Right atrium auricular region (tissue), 2 donors: Measurements from ENCODE around the gene RNF157. TPM values are rescaled to one million over a fixed set of nuclear protein-coding genes. Genes with fewer than 3 reads are reported as not detected.
"Not testable (repeated sequence)": the region's sequence is repeated elsewhere in the genome, so short reads cannot be mapped to it uniquely, and the experiment has no call there.

Experiments used
- DNase-seq: peaks from one replicate; pipeline ENCODE4 v3.0.0-alpha.2; 2019; ENCODE audit warnings: low spot score
- H3K27ac ChIP-seq, 2 donors: fragments of 200-600 bp; sonication (generic); 1 replicate in 1 of 2; 2 replicates in 1 of 2; pipeline ENCODE4 v1.5.1; 2016 to 2019
- H3K27me3 ChIP-seq, 2 donors: fragments of 200-600 bp; sonication (generic); one replicate each; pipeline versions ENCODE4 v1.5.1 to v1.6.0; 2017 to 2019
- H3K36me3 ChIP-seq: fragments of 200-600 bp; sonication (generic); one replicate; pipeline ENCODE4 v1.5.1; 2016
- H3K4me1 ChIP-seq, 2 donors: fragments of 200-600 bp; sonication (generic); one replicate each; pipeline versions ENCODE4 v1.5.1 to v1.6.0; 2017 to 2019
- H3K4me3 ChIP-seq, 2 donors: fragments of 200-600 bp; sonication (generic); 1 replicate in 1 of 2; 2 replicates in 1 of 2; pipeline ENCODE4 v1.5.1; 2017 to 2019; ENCODE audit warnings: mild to moderate bottlenecking in 1 of 2, moderate library complexity in 1 of 2
- H3K9me3 ChIP-seq, 2 donors: fragments of 200-600 bp; sonication (generic); one replicate each; pipeline ENCODE4 v1.5.1; 2019
- total RNA-seq, 2 donors: library from RNA; depleted of rRNA; stranded (reverse); fragments of >200 nt; gene quantifications; one replicate each; pipeline ENCODE4 v1.1.0, GENCODE V29; 2016
- TF ChIP-seq, protein P1 (sequence below), 2 donors: fragments of 200-600 bp; sonication (generic); IDR thresholded peaks; one replicate each; pipeline ENCODE4 v1.5.1; 2019; ENCODE audit warnings: antibody characterized with exemption in 2 of 2

RNF157 gene
- total RNA-seq, 2 donors from 2014 or later = 9.5 to 13.0 TPM

DNA sequence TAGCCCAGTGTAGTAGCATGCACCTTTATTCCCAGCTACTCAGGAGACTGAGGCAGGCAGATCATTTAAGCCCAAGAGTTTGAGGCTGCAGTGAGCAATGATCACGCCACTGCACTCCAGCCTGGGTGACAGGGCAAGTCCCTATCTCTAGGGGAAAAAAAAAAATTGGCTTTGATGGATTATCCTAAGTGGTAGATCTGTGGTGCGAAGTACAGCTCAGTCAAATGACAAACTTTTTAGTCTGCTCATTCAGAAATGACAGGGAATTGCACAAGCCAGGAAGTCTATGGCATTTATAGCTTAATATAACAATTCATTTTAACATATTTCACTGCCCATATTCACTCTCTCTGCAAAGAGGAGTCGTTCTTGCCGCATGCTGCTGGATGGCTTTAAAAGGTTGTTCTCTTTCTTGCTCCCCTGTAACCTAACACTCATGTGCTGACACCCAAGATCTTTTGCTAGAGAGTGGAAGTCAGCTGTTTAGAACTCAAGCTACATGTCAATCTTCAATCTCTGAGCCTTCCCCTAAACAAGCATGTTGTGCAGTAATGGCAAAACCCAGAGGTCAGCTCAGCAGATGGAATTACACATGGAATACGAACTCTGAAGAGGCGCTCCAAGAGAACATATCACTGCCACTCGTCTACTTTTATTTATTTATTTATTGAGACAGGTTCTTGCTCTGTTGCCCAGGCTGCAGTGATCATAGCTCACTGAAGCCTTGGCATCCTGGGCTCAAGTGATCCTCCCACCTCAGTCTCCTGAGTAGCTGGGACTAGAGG, 32.8 kb downstream of the RNF157 start:
- Histone ChIP-seq H3K36me3 (no peaks in the 10 kb centered on the region), H3K27ac (peak overlapping the region in 1 of 2 donors; percentile 29), H3K4me1 (peaks cover 0 to 13% of the 10 kb centered on the region in 2 donors), H3K9me3 (no peaks in the 10 kb centered on the region), H3K27me3 (no peaks in the 10 kb centered on the region), H3K4me3 (no peak overlapping the region)
- TF ChIP-seq, protein P1, sequence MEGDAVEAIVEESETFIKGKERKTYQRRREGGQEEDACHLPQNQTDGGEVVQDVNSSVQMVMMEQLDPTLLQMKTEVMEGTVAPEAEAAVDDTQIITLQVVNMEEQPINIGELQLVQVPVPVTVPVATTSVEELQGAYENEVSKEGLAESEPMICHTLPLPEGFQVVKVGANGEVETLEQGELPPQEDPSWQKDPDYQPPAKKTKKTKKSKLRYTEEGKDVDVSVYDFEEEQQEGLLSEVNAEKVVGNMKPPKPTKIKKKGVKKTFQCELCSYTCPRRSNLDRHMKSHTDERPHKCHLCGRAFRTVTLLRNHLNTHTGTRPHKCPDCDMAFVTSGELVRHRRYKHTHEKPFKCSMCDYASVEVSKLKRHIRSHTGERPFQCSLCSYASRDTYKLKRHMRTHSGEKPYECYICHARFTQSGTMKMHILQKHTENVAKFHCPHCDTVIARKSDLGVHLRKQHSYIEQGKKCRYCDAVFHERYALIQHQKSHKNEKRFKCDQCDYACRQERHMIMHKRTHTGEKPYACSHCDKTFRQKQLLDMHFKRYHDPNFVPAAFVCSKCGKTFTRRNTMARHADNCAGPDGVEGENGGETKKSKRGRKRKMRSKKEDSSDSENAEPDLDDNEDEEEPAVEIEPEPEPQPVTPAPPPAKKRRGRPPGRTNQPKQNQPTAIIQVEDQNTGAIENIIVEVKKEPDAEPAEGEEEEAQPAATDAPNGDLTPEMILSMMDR (IDR thresholded peaks at IDR 0.05) = no peak
- no peak for DNase-seq

DNA sequence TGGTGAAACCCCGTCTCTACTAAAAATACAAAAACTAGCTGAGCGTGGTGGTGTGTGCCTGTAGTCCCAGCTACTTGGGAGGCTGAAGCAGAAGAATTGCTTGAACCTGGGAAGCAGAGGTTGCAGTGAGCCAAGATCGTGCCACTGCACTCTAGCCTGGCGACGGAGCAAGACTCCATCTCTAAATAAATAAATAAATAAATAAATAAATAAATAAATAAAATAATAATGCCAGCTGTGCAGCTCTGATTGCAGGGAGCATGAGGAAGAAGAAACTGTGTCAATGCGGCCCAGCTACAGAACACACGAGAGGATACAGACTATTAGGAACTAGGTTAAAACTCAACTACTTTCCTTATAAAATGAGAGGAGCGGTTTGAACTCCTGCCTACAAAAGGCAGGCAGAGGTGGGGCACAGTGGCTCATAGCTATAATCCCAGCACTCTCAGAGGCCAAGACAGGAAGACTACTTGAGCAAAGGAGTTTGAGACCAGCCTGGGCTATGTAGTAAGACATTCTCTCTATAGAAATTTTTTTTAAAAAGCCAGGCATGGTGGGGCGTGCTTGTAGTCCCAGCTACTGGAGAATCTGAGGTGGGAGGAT, 34.6 kb downstream of the RNF157 start:
- H3K4me1 ChIP-seq = peaks cover 0 to 13% of the 10 kb centered on the region in 2 donors
- not testable (repeated sequence) for H3K36me3 ChIP-seq, H3K27ac ChIP-seq, DNase-seq, H3K4me3 ChIP-seq, H3K27me3 ChIP-seq, H3K9me3 ChIP-seq

DNA sequence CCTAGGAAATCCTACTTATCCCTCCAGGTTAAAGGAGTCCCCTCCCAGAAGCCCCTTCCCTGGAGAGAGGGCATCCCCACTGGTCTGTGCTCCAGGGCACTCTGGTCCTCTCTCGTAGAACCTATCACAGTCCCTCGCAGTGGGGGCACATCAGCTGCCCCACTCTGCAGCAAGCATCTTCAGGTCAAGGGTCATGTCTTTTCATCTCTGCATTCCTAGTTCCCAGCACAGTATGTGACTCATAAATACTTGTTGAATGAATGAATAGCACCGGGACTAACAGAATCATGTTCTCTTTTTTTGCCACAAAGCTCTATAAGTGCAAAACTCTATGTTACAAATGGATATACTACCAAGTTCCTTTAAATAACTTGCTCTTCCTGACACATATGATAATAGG, 36.0 kb downstream of the RNF157 start:
- Histone ChIP-seq H3K36me3 (no peaks in the 10 kb centered on the region), H3K27ac (no peak overlapping the region), H3K9me3 (no peaks in the 10 kb centered on the region), H3K4me3 (no peak overlapping the region), H3K27me3 (no peaks in the 10 kb centered on the region), H3K4me1 (peaks cover 0 to 13% of the 10 kb centered on the region in 2 donors)
- no peak for DNase-seq
- TF ChIP-seq, protein P1 (IDR thresholded peaks at IDR 0.05) = no peak

DNA sequence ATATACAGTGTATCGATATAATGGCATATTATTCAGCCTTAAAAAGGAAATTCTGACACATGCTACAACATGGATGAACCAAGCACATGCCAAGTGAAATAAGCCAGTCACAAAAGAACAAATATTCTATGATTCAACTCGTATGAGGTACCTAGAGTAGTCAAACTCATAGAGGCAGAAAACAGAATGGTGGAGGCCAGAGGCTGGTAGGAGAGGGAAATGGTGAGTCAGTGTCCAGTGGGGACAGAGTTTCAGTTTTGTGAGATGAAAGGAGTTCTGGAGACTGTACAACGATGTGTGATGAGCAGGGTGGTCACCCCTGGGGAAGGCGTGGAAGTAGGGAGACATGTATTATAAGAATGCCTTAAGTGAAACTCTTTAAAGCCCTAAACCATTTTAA, 39.9 kb downstream of the RNF157 start:
- peaks cover 0 to 31% of the 10 kb centered on the region in 2 donors for H3K4me1 ChIP-seq
- TF ChIP-seq, protein P1 (IDR thresholded peaks at IDR 0.05) = no peak
- no peaks in the 10 kb centered on the region for H3K9me3 ChIP-seq

DNA sequence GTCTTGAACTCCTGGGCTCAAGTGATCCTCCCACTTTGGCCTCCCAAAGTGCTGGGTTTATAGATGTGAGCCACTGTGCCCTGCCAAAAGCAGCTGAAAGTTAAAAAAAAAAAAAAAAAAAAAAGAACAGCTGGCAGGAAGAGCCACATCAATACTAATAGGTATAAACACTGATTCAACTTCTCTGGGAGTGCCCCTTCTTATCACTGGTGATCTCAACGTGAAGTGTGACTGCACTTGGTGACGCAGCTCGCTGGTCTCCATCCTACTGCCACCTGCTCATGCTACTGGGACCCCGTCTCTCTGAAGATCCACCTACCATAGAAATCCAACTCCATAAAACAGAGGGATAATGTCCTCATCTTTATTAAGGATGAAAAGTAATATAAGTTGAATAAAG, 40.8 kb downstream of the RNF157 start:
- peaks cover 0 to 31% of the 10 kb centered on the region in 2 donors for H3K4me1 ChIP-seq
- no peak overlapping the region for H3K27ac ChIP-seq
- no peaks in the 10 kb centered on the region for H3K36me3 ChIP-seq
- H3K4me3 ChIP-seq = no peak overlapping the region
- no peak for DNase-seq
- H3K27me3 ChIP-seq = no peaks in the 10 kb centered on the region
- TF ChIP-seq, protein P1 (IDR thresholded peaks at IDR 0.05) = no peak
- H3K9me3 ChIP-seq = no peaks in the 10 kb centered on the region

More for the DNA sequence above, 39.9 kb downstream of the RNF157 start:
- Histone ChIP-seq H3K4me3 (no peak overlapping the region), H3K36me3 (no peaks in the 10 kb centered on the region), H3K27ac (no peak overlapping the region), H3K27me3 (no peaks in the 10 kb centered on the region)
- no peak for DNase-seq

DNA sequence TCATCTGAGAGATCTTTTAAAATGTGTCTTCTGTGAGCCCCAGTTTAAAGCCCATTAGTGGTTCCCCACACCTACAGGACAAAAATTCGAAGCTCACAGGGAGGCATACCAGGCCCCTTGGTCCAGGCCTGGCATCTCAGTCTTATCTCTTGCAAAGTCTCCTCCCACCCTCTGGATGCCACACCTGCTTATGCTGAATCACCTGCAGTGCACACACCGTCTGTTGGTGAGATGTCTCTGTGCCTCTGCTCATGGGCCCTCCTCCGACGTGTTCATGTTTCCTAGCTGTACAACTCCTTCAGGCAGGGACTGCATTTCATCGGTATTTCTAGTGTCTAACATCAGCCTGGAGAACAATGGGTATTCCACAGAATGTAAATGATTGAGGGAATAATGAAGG, 41.6 kb downstream of the RNF157 start:
- Histone ChIP-seq H3K27ac (no peak overlapping the region), H3K27me3 (no peaks in the 10 kb centered on the region), H3K9me3 (no peaks in the 10 kb centered on the region), H3K4me3 (no peak overlapping the region), H3K4me1 (peaks cover 0 to 31% of the 10 kb centered on the region in 2 donors), H3K36me3 (no peaks in the 10 kb centered on the region)
- TF ChIP-seq, protein P1 (IDR thresholded peaks at IDR 0.05) = no peak
- no peak for DNase-seq
